Keratinocyte (primary cell): ENCODE results near the gene OR4K5.

Source experiments
- CTCF ChIP-seq, 3 experiments: IDR thresholded peaks in 1 of 3; conservative IDR thresholded peaks in 1 of 3; optimal IDR thresholded peaks in 1 of 3; 2 replicates in 2 of 3; 3 replicates in 1 of 3; pipeline versions ENCODE3 to v1.5.1; 2011; ENCODE audit warnings: low read length in 3 of 3, mild to moderate bottlenecking in 3 of 3, moderate library complexity in 2 of 3, control low read depth in 1 of 3, inconsistent platforms in 1 of 3; ENCODE audit not compliant: insufficient read depth in 2 of 3; ENCODE audit errors: extremely low read depth in 1 of 3
- EZH2 ChIP-seq: IDR thresholded peaks from one replicate; pipeline ENCODE4 v1.6.1; 2012; ENCODE audit warnings: inconsistent platforms, mild to moderate bottlenecking, low read length, moderate library complexity

- TF ChIP-seq CTCF (optimal IDR thresholded peaks at IDR 0.05 in 1 of 3, IDR thresholded peaks at IDR 0.05 in 1 of 3, conservative IDR thresholded peaks at IDR 0.05 in 1 of 3; ENCODE audit: extremely low read depth in 1 of 3, insufficient read depth in 2 of 3, low read length in 3 of 3) (no peak), EZH2 (no peak)
These were observed 47.2 kb upstream of the OR4K5 start for GRCh38 chr14:19873178-19873577.
